SIG-M5 treated with dmso at 0.1 percent for 504 hours (cell line): ENCODE results near the gene MVB12B.

Source experiments
- DNase-seq: peaks from one replicate; lab custom pipeline; 2025; ENCODE audit not compliant: unreplicated experiment; lab: John Stamatoyannopoulos, UW

MVB12B gene

DNA sequence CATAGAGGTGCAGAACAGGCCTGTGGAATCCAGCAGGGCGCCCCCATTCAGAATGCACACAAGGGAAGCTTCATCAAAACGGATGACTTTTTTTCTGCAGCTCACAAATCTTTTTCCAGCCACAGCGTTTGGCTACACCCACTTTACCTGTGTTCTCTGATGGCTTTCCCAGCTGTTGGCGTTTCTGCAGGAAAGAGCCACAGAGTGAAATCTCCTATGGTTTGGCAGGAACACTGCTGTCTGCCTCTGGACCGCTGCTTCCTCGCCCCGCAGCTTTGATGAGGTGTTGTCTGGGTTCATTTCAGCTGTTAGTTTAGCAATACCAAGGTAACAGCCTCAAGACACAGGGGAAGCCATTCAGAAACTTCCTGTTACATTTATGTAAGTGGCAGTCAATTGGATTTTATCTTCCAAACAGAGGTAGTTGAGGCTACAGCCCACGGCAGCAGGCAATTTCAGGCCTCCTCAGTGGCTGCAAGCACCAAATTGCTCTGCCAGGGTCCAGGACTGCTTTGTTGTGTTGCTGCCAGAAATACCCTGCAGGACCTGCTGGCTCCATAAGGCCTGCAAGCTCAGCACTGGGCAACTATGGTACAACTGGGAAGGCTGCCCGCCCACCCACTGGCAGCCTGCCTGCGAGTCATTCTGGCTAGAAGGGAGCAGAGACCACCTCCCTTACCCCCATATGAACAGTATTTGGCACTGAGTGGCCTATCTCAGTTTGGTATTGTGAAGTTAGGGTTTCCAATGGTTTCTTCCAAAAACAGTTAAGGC, 96.7 kb downstream of the MVB12B start:
- DNase-seq: no peak

DNA sequence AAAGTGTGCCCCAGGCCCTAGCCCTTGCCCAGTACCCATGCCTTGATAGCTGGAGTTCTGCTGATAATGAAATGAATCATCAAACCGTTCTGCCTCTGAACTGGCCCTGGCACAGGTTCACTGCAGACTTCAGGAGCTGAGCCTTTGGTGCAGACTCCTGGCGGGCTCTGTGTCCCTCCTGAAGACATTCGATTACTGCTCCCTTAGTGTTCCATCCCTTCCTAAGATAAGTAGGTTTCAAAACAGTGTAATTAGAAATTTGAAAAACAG, 97.2 kb downstream of the MVB12B start:
- no peak for DNase-seq

- DNase-seq: no peak
Measured at GRCh38 chr9:126424511-126424910, 97.9 kb downstream of the MVB12B start.

GRCh38 chr9:126428534-126429175, 102.0 kb downstream of the MVB12B start:
- DNase-seq: no peak

- DNase-seq: no peak
Measured at GRCh38 chr9:126429190-126429589, 102.6 kb downstream of the MVB12B start.

GRCh38 chr9:126430124-126430523, 103.5 kb downstream of the MVB12B start:
- DNase-seq: no peak

DNA sequence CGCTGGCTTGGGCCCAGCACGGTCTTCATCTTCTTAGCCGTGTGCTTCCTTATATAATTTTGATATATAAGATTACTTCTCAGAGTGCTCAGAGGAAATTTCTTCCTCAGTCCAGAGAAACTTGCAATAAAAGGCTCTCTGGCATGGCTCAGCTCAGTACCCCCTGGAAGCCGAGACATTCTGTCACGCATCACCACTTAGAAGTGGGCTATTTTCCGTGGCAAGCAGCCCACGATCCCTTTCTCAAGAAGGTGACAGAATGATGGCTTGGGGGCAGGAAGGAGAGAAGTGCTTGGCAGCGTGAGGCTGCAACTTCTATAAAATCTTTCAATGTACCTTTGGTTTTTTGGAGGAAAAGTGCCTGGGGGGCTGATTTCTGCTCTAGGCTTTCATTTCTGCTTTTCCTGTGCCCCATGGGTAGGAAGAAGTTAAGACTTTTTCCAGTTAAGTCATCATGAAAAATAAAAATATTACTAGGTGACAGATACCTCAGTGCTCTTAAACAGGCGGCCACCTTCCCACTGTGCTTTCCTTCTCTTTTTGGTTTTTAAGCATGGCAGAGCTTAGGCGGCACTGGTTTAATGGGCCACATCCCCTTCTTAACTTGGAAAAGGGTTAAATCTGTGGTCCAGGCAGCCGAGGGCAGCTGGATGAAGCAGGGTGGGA, 104.6 kb downstream of the MVB12B start:
- DNase-seq: no peak

DNA sequence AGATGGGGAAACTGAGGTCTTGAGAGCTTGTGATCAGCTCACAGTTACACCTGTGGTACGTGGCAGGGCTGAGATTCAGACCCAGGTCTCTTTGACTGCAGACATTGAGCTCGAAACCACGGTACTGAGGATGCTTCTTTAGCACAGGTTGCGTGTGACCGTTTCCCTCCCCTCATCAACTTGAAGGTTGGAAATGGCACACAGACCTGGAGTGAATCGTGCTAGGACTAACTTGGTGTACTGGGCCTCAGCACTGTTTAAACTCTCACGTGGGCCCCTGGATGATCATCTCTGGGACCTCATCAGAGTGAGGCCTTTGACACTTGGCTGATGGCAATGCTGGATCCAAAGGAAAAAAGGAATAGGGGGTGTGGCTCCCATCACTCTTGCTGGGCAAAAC, 106.0 kb downstream of the MVB12B start:
- DNase-seq: no peak

GRCh38 chr9:126435105-126435504, 108.5 kb downstream of the MVB12B start:
- DNase-seq: no peak

DNA sequence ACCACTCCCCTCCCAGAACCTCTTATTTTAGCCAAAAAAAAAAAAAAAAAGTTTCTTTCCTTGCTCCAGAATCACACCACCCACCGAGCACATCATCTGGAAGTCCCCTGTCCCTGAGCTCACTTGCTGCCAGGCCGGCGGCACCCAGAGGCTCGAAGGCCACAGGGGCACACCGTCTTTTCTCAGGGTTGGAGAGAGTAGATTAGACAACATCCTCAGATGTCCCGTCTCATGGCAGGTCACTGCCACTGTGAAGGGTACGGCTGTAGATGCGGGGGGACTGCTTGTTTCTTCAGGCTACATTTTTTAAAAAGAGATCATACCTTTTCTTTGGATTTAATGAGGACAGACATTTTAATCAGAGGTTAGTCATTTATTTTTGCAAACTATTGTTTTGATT, 109.0 kb downstream of the MVB12B start:
- DNase-seq: no peak

DNA sequence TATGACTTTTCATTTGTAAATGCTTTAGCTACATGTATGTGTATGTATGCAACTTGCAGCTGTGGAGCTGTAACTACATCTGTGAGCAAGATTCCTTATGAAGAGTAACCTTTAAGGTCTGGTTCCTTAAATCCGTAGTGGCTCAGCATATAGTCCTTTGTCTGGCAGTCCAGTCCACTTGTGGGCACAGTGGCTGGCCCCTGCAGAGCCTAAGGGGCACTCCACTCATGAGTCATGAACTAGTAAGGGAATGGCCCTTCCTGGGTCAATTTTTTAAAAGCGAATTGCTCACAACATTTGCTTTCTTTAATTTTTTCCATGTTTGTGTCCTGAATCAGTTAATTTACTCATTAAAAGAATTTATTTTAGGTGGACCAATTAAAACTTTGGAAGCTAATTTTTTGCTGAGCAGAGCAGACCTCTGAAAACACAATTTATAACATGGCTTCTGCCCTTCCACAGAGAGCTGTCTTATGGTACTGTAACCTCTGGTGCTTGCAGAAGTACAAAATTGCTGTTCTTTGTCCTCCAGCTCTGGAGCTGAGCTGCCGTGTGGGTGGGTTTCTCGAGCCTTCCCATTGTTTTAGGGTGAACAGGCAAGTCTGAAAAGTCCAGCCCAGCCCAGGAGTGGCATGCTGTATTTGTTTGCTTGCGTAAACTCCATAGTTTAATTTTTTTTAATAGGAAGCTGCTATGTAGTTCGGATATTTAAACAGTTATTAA, 110.1 kb downstream of the MVB12B start:
- no peak for DNase-seq

DNA sequence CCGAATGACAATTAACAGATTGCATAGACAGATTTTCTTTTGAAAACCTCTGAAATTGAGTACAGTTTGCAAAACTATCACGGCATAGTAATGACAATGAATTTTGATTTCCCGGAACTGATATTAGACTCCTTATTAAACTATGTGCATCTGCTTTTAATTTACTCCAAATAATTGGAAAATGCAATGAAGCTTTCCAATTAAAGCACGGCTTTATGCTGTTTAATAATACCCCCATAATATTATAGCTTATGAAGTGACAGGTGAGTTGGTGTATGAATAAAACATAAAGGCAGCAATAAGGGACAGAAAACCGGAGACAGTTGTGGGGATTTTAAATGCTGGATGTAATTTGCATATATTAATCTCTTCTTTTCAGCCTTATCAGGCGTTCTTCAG, 110.6 kb downstream of the MVB12B start:
- no peak for DNase-seq

DNA sequence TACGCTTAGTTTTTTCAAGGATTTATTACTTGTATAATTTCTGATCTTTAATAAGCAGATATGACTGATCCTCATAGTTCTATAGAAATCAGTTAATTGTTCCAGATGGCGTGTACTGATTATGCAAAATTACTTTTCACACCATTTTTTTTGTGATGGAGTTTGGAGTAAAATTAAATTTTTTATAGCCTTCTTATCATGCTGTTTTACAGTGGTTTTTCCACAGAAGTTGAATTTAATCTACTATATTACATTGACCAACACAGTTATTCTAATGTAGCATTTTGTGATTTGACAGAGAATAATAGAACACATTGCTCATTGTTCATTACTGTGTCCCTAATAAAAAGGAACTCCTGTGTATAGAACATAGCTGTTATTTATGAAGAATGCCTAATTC, 111.1 kb downstream of the MVB12B start:
- DNase-seq: no peak

DNA sequence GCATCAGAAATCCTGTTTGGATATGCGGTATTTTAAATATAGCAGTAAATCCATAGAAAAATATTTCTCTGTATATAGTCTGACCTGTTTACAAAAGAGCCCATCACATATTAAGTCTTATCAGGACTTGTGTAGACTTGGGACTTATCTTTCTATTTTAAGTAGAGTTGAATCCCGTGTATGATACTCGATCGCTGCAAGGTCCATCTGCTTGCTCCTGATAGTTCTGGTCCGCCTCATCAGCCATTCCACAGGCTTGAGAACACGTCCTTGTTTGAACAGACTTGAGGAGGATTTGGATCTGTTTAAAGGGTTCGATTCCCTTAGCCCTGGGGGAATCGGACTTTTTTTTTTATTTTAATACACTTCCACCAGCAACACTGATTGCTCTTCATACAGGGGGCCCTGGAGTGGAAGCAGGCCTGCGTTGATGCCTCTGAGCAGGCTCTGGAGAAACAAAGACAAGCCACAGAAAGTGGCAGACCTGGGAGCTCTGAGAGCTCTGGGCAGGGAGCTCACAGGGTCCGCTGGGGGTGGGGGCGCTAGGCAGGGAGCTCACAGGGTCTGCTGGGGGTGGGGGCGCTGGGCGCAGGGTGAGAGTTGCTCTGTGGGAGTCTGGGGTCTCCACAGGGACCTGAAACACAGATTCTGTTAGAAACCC, 112.2 kb downstream of the MVB12B start:
- DNase-seq: no peak

DNA sequence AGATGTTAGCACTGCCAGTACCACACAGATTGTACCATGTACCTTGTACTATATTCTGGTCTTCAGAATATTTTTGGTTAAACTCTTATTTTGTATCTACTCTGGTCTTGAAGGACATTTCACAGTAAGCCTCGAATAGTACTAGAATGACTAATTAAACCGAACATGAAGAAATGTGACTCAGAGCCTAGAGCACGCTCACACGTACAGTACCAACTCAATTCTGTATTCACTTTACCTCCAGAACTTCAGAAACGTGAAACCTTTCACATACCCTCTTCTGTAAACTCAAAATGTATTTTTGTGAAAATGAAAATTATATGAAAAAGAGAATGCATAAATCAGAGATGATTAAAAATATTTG, 112.8 kb downstream of the MVB12B start:
- DNase-seq: no peak

DNA sequence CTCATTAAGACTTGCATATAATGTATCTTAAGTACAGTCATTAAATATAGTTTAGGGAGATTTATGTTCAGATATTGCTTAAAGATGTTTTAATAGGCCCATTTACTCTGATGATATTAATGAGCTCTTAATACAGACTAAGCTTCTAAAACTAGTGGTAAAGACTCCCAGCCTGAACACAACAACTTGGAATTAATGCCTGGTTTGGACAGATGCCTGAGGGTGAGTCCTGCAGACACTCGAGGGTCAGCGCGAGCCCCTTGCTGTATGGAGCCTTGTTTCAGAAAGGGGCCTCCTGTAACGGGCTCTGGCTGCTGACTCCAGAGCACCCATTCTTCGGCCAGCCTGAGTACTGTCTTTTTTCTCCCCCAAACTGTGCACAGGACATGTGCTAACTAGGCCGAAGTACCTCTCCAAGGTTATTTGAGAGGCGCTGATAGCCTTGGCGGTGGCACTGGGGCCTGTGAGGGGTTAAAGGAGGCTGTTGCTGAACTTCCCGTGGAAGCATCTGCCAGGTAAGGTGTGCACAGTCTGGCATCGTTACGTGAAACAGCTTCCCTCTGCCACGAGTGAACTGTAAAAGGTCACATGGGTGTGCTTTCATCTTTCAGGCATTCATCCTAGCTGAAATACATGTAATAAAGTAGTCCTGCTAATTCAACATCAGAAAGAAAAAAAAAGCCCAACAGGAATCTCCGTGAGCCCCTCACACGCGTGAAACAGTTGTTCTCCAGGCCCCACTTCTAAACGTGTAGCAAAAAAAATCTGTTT, 113.4 kb downstream of the MVB12B start:
- DNase-seq: no peak

GRCh38 chr9:126440940-126441339, 114.3 kb downstream of the MVB12B start:
- no peak for DNase-seq

DNA sequence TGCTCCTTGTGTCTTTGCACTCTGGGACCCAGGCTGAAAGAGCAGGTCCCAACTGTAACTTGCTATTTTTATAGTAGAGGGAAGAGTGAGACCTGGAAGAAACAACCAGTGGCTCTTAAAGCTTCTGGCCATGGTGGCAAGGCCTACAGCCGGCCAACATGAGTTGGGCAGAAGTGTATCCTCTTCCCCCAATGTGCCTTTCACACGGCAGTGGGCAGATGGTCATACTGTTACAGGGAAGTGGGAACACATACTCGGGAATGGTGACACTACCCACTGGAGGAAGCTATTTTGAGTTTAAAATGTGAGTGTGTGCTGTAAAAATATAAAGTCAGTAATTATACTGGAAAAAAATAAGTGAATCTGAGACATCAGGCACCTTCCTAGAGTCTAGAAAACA, 116.0 kb downstream of the MVB12B start:
- no peak for DNase-seq

- DNase-seq: no peak
Measured at GRCh38 chr9:126443144-126443543, 116.5 kb downstream of the MVB12B start.

- no peak for DNase-seq
Measured at GRCh38 chr9:126448136-126448535, 121.5 kb downstream of the MVB12B start.
